ENCODE data around the gene FAM186B. TPM values are rescaled to one million over a fixed set of nuclear protein-coding genes. Genes with fewer than 3 reads are reported as not detected.

FAM186B gene
- polyA plus RNA-seq, 1 of the 3 experiments (the other 2 are of a cell fraction), result 0.16 TPM

DNA sequence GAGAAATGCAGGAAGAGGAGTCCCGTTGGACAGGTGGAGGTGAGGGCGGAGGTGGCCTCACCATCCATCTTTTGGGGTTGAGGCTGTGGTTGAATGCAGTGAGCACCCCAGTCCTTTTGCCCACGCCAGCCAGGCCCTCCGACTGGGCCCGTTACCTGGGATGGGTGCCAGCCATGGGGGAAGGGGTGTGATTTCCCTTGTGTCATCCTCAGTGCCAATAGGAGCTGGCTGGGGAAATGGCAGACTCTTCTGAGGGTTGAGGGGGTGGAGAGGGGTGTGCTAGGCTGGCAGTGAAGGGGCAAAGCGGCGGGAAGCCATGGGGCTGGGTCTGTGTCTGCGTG lies 57.0 kb downstream of the FAM186B start:
- peak; percentile 27 for DNase-seq
- H4K20me1 ChIP-seq (ENCODE audit: insufficient read depth), result no peaks in the 10 kb centered on the region
- H3K9ac ChIP-seq, result no peak overlapping the region
- TF ChIP-seq SIN3A (IDR thresholded peaks at IDR 0.05; ENCODE audit: borderline replicate concordance, low read depth, low read length) (no peak), MEF2A (IDR thresholded peaks at IDR 0.05; ENCODE audit: borderline replicate concordance, low read depth) (no peak), RFX5 (IDR thresholded peaks at IDR 0.05; ENCODE audit: low read length) (no peak), YY1 (IDR thresholded peaks at IDR 0.05; ENCODE audit: low read depth) (no peak), EZH2phosphoT487 (IDR thresholded peaks at IDR 0.05; ENCODE audit: borderline replicate concordance, low read depth) (no peak), FOSL2 (IDR thresholded peaks at IDR 0.05; ENCODE audit: borderline replicate concordance, low read depth) (no peak), RCOR1 (IDR thresholded peaks at IDR 0.05; ENCODE audit: low read length) (no peak), EP300 (IDR thresholded peaks at IDR 0.05; ENCODE audit: borderline replicate concordance in 1 of 2, low read depth in 1 of 2, low read length in 1 of 2) (no peak), USF1 (IDR thresholded peaks at IDR 0.05; ENCODE audit: borderline replicate concordance, low read depth) (no peak), NFIC (IDR thresholded peaks at IDR 0.05; ENCODE audit: borderline replicate concordance) (no peak), RAD21 (IDR thresholded peaks at IDR 0.05; ENCODE audit: low read length) (no peak), SMC3 (IDR thresholded peaks at IDR 0.05; ENCODE audit: low read depth, low read length) (no peak), MXI1 (IDR thresholded peaks at IDR 0.05; ENCODE audit: low read depth, low read length) (no peak), REST (IDR thresholded peaks at IDR 0.05; ENCODE audit: low read depth, low read length) (no peak), FOXJ3 (CRISPR knock-in tag; IDR thresholded peaks at IDR 0.05) (no peak), TCF12 (IDR thresholded peaks at IDR 0.05) (no peak)
- TF ChIP-seq, protein P1, sequence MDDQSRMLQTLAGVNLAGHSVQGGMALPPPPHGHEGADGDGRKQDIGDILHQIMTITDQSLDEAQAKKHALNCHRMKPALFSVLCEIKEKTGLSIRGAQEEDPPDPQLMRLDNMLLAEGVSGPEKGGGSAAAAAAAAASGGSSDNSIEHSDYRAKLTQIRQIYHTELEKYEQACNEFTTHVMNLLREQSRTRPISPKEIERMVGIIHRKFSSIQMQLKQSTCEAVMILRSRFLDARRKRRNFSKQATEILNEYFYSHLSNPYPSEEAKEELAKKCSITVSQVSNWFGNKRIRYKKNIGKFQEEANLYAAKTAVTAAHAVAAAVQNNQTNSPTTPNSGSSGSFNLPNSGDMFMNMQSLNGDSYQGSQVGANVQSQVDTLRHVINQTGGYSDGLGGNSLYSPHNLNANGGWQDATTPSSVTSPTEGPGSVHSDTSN (IDR thresholded peaks at IDR 0.05), result no peak
- TF ChIP-seq, protein P2, sequence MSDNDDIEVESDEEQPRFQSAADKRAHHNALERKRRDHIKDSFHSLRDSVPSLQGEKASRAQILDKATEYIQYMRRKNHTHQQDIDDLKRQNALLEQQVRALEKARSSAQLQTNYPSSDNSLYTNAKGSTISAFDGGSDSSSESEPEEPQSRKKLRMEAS (IDR thresholded peaks at IDR 0.05; ENCODE audit: low read depth), result no peak
- TF ChIP-seq, protein P3, sequence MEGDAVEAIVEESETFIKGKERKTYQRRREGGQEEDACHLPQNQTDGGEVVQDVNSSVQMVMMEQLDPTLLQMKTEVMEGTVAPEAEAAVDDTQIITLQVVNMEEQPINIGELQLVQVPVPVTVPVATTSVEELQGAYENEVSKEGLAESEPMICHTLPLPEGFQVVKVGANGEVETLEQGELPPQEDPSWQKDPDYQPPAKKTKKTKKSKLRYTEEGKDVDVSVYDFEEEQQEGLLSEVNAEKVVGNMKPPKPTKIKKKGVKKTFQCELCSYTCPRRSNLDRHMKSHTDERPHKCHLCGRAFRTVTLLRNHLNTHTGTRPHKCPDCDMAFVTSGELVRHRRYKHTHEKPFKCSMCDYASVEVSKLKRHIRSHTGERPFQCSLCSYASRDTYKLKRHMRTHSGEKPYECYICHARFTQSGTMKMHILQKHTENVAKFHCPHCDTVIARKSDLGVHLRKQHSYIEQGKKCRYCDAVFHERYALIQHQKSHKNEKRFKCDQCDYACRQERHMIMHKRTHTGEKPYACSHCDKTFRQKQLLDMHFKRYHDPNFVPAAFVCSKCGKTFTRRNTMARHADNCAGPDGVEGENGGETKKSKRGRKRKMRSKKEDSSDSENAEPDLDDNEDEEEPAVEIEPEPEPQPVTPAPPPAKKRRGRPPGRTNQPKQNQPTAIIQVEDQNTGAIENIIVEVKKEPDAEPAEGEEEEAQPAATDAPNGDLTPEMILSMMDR (IDR thresholded peaks at IDR 0.05), result no peak
- TF ChIP-seq, protein P4, sequence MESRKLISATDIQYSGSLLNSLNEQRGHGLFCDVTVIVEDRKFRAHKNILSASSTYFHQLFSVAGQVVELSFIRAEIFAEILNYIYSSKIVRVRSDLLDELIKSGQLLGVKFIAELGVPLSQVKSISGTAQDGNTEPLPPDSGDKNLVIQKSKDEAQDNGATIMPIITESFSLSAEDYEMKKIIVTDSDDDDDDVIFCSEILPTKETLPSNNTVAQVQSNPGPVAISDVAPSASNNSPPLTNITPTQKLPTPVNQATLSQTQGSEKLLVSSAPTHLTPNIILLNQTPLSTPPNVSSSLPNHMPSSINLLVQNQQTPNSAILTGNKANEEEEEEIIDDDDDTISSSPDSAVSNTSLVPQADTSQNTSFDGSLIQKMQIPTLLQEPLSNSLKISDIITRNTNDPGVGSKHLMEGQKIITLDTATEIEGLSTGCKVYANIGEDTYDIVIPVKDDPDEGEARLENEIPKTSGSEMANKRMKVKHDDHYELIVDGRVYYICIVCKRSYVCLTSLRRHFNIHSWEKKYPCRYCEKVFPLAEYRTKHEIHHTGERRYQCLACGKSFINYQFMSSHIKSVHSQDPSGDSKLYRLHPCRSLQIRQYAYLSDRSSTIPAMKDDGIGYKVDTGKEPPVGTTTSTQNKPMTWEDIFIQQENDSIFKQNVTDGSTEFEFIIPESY (IDR thresholded peaks at IDR 0.05; ENCODE audit: borderline replicate concordance, low read depth), result no peak
- peaks cover under 1% of the 10 kb centered on the region for H3F3A ChIP-seq (replicated peaks; ENCODE audit: insufficient read depth)
- no peaks in the 10 kb centered on the region; a peak in 1 of 4 replicates for H3K4me1 ChIP-seq (ENCODE audit: control insufficient read depth in 1 of 2, insufficient read depth in 2 of 2, low read depth in 1 of 2, low read length in 1 of 2)
- WGBS (ENCODE audit: low lambda C conversion rate), result 81% methylated on average over 4 of the region's 8 CpGs
- CTCF ChIA-PET, result no interaction called here
- no peaks in the 10 kb centered on the region for H3K27me3 ChIP-seq (ENCODE audit: insufficient read depth)
- no peaks in the 10 kb centered on the region for H3K36me3 ChIP-seq (replicated peaks in 1 of 2; ENCODE audit: control insufficient read depth in 1 of 2, insufficient read depth in 2 of 2, low read length in 1 of 2)
- no peaks in the 10 kb centered on the region for H3K9me3 ChIP-seq
- POLR2A ChIA-PET, result no interaction called here
- no peak overlapping the region for H2AFZ ChIP-seq (ENCODE audit: low read depth)
- H3K9me2 ChIP-seq, result no peaks in the 10 kb centered on the region
- H3K4me3 ChIP-seq (ENCODE audit: low read depth in 2 of 2, low read length in 1 of 2), result no peak overlapping the region
- no peak overlapping the region for H3K27ac ChIP-seq (ENCODE audit: low read depth in 2 of 2, low read length in 1 of 2)
- no peak overlapping the region for H3K4me2 ChIP-seq
- no peaks in the 10 kb centered on the region for H3K79me2 ChIP-seq (ENCODE audit: insufficient read depth)
